ENCODE results near the gene BRIP1.
"Not testable (repeated sequence)": the region's sequence is repeated elsewhere in the genome, so short reads cannot be mapped to it uniquely, and the experiment has no call there.

Gene BRIP1

GRCh38 chr17:61827649-61828395, 35.5 kb downstream of the BRIP1 start:
- DNase-seq (ENCODE audit: low spot score) = no peak

DNA sequence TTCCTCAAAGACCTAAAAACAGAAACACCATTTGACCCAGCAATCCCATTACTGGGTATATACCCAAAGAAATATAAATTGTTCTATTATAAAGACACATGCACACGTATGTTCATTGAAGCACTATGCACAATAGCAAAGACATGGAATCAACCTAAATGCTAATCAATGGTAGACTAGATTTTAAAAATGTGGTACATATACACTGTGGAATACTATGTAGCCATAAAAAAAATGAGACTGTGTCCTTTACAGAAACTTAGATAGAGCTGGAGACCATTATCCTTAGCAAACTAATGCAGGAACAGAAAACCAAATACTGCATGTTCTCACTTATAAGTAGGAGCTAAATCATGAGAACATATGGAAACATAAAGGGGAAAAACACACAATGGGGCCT, 36.5 kb downstream of the BRIP1 start:
- not testable (repeated sequence) for DNase-seq (ENCODE audit: low spot score)

GRCh38 chr17:61826198-61826597, 37.1 kb downstream of the BRIP1 start:
- not testable (repeated sequence) for DNase-seq (ENCODE audit: low spot score)

- DNase-seq (ENCODE audit: low spot score) = no peak
Observed at GRCh38 chr17:61825448-61826137, 37.7 kb downstream of the BRIP1 start.

DNA sequence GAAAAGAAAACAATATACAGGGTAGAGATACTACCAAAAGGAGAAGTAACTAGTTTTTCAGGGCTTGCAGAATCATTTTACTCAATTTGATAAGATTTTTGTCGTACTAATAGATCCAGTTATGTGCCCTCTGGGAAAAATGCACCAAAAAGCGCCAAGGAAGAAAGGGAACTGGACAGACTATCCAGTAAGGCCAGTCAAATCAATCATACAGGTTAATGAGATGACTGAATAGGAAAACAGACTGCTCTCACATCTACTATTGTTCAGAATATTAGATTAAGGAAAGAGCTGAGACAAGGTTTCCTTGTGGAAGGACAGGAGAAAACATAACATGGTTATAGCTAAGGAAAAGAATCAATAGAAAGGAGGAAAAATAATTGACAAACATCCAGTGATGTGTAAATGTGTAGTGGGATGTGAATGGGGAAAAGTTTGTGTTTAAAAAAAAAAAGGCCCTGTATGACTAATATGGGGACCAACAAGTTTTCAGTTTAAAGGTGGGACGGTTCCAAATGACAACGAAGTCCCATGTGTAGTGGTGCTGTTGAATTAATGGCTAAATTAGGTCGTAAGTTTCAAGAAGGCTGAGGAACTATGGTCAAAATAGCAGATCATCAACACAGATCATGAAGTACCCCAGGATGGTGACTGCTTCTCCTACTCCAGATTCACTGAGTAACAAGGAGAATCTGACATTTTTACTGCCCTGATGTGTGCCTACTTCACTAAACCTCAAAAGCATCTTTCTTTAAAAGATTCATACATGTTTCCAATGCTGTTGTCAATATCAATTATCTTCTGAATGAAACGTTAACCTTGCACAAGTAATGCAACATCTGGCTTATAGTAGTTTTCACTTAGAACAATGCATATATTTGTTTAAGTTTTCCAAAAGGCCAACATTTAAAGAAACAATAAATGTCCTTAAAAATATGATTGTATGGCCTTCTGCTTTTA, 40.7 kb downstream of the BRIP1 start:
- DNase-seq (ENCODE audit: low spot score) = no peak

- no peak for DNase-seq (ENCODE audit: low spot score)
Observed at GRCh38 chr17:61821655-61822054, 41.7 kb downstream of the BRIP1 start.

DNA sequence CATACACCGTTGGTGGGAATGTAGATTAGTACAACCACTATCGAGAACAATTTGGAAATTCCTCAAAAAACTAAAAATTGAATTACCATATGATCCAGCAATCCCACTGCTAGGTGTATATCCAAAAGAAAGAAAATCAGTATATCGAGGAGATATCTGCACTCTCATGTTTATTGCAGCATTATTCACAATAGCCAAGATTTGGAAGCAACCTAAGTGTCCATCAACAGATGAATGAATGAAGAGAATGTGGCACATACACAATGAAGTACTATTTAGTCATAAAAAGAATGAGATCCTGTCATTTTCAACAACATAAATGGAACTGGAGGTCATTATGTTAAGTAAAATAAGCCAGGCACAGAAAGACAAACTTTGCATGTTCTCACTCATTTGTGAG, 44.1 kb downstream of the BRIP1 start:
- DNase-seq (ENCODE audit: low spot score) = not testable (repeated sequence)

- DNase-seq (ENCODE audit: low spot score) = no peak
Observed at GRCh38 chr17:61818225-61818624, 45.1 kb downstream of the BRIP1 start.

- DNase-seq (ENCODE audit: low spot score) = no peak
Observed at GRCh38 chr17:61817452-61817851, 45.9 kb downstream of the BRIP1 start.

- no peak for DNase-seq (ENCODE audit: low spot score)
Observed at GRCh38 chr17:61816538-61816937, 46.8 kb downstream of the BRIP1 start.

DNA sequence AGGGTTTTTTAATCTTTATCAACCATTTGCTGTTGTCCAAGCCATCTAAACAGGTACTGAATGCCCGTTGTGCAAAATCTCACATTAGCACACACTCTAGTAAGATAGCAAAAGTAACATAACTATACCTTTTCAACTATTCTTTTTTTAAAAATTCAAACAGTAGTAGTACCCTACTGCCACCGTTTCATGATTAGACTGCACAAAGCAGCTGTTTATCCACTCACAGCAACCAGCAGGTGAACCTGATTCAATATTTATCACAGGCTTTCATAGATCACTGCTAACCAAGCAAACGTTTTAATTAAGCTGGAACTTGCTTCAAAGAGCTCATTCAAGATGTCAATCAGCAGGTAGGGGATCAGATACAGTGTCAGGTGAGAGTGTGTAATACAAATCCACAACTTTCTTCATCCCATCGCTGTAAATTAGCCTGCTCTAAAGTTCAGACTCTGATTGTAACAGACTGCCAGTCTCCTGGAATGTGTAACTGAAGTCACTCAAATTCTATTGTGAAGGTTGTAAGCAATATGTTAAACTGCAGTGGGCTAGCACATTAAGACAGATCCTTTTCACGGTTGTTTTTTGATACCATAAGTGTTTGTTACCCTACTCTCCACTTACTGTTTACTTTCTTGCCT, 47.3 kb downstream of the BRIP1 start:
- DNase-seq (ENCODE audit: low spot score) = no peak

DNA sequence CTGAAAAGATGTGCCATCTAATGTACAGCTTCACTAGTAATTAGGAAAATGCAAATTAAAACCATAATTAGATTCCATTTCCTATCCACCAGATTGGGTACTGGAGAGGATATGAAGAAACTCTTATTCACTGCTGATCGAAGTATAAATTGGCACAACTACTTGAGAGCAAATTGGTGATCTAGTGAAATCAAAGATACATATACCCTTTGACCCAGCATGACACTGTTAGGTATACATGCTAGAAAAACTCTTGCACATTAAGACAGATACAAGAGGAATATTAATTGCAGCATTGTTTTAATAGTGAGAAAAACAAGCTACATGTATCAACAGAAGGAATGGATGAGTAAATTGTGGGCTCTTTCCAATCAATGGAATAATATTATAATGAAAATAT, 48.8 kb downstream of the BRIP1 start:
- no peak for DNase-seq (ENCODE audit: low spot score)

GRCh38 chr17:61813211-61813610, 50.1 kb downstream of the BRIP1 start:
- DNase-seq (ENCODE audit: low spot score) = no peak

- no peak for DNase-seq (ENCODE audit: low spot score)
Observed at GRCh38 chr17:61812747-61813146, 50.6 kb downstream of the BRIP1 start.

GRCh38 chr17:61809816-61810392, 53.4 kb downstream of the BRIP1 start:
- no peak for DNase-seq (ENCODE audit: low spot score)

GRCh38 chr17:61808442-61808841, 54.9 kb downstream of the BRIP1 start:
- DNase-seq (ENCODE audit: low spot score) = no peak

GRCh38 chr17:61806936-61807335, 56.4 kb downstream of the BRIP1 start:
- DNase-seq (ENCODE audit: low spot score) = no peak

DNA sequence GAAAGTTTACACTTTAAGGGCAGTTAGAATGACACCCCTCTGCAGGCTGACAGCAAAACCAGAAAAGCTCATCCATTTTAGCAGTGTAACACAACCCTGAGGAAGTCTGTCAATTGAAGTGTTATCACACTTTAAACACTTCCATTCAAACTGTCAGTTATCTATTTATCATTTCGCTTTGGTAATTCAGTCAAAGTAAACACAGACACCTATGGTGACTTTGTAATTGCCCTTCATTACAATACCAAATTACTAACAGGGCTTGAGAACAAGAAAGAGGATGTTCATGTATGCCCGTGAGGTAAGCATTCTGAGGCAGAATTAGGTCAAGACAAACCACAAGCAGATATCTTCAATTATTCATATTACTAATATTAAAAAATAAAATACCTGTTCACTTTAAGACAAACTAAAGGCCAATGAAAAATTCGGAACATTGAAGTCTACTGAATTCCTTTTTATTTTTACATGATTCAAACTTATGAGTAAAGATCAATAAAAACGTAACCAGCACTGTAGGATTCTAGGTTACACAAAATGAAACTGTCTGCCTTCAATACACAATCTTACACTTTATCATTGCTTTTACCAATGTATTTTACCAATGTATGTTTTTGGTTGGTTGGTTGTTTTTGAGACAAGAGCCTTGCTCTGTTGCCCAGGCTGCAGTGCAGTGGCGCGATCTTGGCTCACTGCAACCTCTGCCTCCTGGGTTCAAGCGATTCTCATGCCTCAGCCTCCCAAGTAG, 57.1 kb downstream of the BRIP1 start:
- DNase-seq (ENCODE audit: low spot score) = no peak

- no peak for DNase-seq (ENCODE audit: low spot score)
Observed at GRCh38 chr17:61805399-61805798, 57.9 kb downstream of the BRIP1 start.

DNA sequence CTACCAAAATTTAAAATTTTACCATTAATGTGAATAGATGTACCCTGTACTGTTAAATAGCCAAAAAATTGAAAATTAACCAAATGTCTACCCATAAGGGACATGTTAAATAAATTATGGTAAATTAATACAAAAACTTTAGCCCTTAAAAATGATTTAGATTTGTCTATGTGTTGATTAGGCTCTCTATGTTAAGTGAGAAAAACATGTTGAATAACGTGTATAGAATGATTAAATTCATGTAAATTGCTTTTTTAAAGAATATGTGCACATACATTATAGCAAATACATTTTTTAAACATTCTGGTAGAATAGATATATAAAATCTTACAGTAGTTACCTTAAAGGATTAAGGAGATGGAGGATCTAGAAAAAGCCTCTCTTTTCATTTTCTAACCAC, 59.5 kb downstream of the BRIP1 start:
- DNase-seq (ENCODE audit: low spot score) = no peak

DNA sequence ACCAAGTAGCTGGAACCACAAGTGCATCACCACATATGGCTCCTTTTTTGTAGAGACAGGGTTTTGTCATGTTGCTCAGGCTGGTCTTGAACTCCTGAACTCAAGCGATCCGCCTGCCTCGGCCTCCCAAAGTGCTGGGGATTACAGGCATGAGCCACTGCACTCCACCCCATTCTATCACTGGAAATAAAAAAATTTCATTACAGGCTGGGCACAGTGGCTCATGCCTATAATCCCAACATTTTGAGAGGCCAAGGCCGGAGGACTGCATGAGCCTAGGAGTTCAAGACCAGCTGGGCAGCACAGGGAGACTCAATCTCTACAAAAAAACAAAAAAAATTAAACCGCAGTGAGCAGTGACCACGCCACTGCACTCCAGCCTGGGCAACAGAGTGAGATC, 60.1 kb downstream of the BRIP1 start:
- DNase-seq (ENCODE audit: low spot score) = no peak
